HCT116 (cell line): ENCODE measurements around the gene CD68.

Experiments
- CEBPB ChIP-seq: IDR thresholded peaks from 2 replicates; pipeline ENCODE4 v1.6.1; 2012; ENCODE audit warnings: low read depth
- EGR1 ChIP-seq: IDR thresholded peaks from 2 replicates; pipeline ENCODE4 v1.6.1; 2012; ENCODE audit warnings: low read depth
- EZH2 ChIP-seq: fragments of 200-600 bp; sonication (generic); IDR thresholded peaks from 2 replicates; pipeline ENCODE4 v1.6.1; 2017; ENCODE audit warnings: antibody characterized with exemption, mixed run types
- EZH2phosphoT487 ChIP-seq: fragments of 200-600 bp; IDR thresholded peaks from 2 replicates; pipeline ENCODE4 v1.6.1; 2018; ENCODE audit warnings: antibody characterized with exemption, borderline replicate concordance
- POLR2AphosphoS5 ChIP-seq: IDR thresholded peaks from 2 replicates; pipeline ENCODE4 v1.6.1; 2011; ENCODE audit warnings: mild to moderate bottlenecking, low read depth, low read length, moderate library complexity
- YY1 ChIP-seq: IDR thresholded peaks from 2 replicates; pipeline ENCODE4 v1.6.1; 2011; ENCODE audit warnings: low read length, low read depth, moderate library complexity, mild to moderate bottlenecking; ENCODE audit not compliant: insufficient replicate concordance; ENCODE audit errors: extremely low read depth
- TF ChIP-seq, protein P1 (sequence below), 3 experiments: fragments of 200-600 bp in 1 of 3; sonication (generic) in 1 of 3; IDR thresholded peaks in 2 of 3; conservative IDR thresholded peaks in 1 of 3; 2 replicates each; pipeline ENCODE4 v1.5.1; 2012 to 2017; ENCODE audit warnings: low read depth in 2 of 3, low read length in 2 of 3, antibody characterized with exemption in 1 of 3, borderline replicate concordance in 1 of 3, control low read depth in 1 of 3, mild to moderate bottlenecking in 1 of 3, mixed read lengths in 1 of 3, mixed run types in 1 of 3, moderate library complexity in 1 of 3; ENCODE audit not compliant: insufficient read depth in 1 of 3
- TF ChIP-seq, protein P2 (sequence below): IDR thresholded peaks from 2 replicates; pipeline ENCODE4 v1.6.1; 2012; ENCODE audit warnings: low read depth

DNA sequence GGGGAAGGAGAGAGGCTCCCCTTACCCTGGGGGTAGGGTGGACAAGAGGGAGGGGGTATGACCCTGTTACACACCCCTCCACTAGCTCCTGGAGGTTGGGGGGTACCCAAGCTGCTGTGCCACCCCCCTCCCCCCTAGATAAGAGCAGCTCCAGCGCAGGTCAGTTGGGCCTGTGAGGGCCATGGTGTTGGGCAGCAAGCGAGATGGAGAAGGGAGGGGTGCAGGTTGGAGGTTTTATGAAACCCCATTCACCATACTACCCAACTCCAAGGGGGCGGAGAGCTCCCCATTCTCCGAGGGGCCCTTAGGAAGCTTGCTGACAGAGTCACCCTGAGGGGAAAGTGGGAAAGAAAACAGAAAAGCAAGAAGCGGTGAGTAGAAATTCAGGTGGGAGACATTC, 12.2 kb downstream of the CD68 start:
- TF ChIP-seq CEBPB (no peak), EZH2 (no peak), YY1 (no peak), EZH2phosphoT487 (no peak), EGR1 (no peak), POLR2AphosphoS5 (no peak)
- TF ChIP-seq, protein P1, sequence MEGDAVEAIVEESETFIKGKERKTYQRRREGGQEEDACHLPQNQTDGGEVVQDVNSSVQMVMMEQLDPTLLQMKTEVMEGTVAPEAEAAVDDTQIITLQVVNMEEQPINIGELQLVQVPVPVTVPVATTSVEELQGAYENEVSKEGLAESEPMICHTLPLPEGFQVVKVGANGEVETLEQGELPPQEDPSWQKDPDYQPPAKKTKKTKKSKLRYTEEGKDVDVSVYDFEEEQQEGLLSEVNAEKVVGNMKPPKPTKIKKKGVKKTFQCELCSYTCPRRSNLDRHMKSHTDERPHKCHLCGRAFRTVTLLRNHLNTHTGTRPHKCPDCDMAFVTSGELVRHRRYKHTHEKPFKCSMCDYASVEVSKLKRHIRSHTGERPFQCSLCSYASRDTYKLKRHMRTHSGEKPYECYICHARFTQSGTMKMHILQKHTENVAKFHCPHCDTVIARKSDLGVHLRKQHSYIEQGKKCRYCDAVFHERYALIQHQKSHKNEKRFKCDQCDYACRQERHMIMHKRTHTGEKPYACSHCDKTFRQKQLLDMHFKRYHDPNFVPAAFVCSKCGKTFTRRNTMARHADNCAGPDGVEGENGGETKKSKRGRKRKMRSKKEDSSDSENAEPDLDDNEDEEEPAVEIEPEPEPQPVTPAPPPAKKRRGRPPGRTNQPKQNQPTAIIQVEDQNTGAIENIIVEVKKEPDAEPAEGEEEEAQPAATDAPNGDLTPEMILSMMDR (IDR thresholded peaks at IDR 0.05 in 2 of 3, conservative IDR thresholded peaks at IDR 0.05 in 1 of 3; ENCODE audit: borderline replicate concordance in 1 of 3, insufficient read depth in 1 of 3, low read depth in 2 of 3, low read length in 2 of 3): no peak
- TF ChIP-seq, protein P2, sequence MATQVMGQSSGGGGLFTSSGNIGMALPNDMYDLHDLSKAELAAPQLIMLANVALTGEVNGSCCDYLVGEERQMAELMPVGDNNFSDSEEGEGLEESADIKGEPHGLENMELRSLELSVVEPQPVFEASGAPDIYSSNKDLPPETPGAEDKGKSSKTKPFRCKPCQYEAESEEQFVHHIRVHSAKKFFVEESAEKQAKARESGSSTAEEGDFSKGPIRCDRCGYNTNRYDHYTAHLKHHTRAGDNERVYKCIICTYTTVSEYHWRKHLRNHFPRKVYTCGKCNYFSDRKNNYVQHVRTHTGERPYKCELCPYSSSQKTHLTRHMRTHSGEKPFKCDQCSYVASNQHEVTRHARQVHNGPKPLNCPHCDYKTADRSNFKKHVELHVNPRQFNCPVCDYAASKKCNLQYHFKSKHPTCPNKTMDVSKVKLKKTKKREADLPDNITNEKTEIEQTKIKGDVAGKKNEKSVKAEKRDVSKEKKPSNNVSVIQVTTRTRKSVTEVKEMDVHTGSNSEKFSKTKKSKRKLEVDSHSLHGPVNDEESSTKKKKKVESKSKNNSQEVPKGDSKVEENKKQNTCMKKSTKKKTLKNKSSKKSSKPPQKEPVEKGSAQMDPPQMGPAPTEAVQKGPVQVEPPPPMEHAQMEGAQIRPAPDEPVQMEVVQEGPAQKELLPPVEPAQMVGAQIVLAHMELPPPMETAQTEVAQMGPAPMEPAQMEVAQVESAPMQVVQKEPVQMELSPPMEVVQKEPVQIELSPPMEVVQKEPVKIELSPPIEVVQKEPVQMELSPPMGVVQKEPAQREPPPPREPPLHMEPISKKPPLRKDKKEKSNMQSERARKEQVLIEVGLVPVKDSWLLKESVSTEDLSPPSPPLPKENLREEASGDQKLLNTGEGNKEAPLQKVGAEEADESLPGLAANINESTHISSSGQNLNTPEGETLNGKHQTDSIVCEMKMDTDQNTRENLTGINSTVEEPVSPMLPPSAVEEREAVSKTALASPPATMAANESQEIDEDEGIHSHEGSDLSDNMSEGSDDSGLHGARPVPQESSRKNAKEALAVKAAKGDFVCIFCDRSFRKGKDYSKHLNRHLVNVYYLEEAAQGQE: no peak
